ENCODE results near the gene FGFBP3. TPM values are rescaled to one million over a fixed set of nuclear protein-coding genes. Genes with fewer than 3 reads are reported as not detected.

Gene FGFBP3
- total RNA-seq, 4 donors from 2014 or later = 1.2 TPM; not detected in 2

DNA sequence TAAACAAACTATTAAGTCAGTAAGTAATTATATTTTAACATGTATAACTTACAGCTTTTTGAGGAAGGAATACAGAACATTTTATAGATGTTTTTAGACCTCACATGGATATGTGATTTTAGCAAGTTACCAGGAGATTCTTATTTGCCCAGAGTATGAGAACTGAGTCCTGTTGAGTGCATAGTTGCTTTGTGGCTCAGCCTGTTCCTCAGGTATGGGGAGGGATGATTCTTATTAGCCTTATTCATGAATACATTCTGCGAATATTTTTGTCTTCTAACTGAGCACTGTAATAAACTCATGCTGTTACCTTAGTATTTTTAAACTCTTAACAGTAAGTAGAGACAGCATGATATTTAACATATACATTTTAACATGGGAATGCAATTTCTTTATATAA, 32.1 kb upstream of the FGFBP3 start:
- Histone ChIP-seq H3K9me3 (no peaks in the 10 kb centered on the region), H3K4me3 (no peak overlapping the region), H3K4me1 (no peaks in the 10 kb centered on the region), H3K36me3 (no peaks in the 10 kb centered on the region), H3K27me3 (no peaks in the 10 kb centered on the region), H3K27ac (no peak overlapping the region)
- intact Hi-C loops (cut with DNase I; ENCODE audit: low total_unique reads) = no loop called here
- DNase-seq = no peak
- no peak for TF ChIP-seq POLR2A (IDR thresholded peaks at IDR 0.05)
- no peak for TF ChIP-seq CTCF (IDR thresholded peaks at IDR 0.05)

- no peaks in the 10 kb centered on the region for H3K27me3 ChIP-seq
- H3K4me3 ChIP-seq = no peak overlapping the region
- intact Hi-C loops (cut with DNase I; ENCODE audit: low total_unique reads) = no loop called here
- H3K36me3 ChIP-seq = no peaks in the 10 kb centered on the region
- TF ChIP-seq CTCF (IDR thresholded peaks at IDR 0.05) (no peak), POLR2A (IDR thresholded peaks at IDR 0.05) (no peak)
- H3K4me1 ChIP-seq = no peaks in the 10 kb centered on the region
- no peak overlapping the region for H3K27ac ChIP-seq
- H3K9me3 ChIP-seq = no peaks in the 10 kb centered on the region
- no peak for DNase-seq
Measured at GRCh38 chr10:91939653-91940052, 30.4 kb upstream of the FGFBP3 start.

- Histone ChIP-seq H3K27ac (no peak overlapping the region), H3K27me3 (no peaks in the 10 kb centered on the region), H3K4me1 (no peaks in the 10 kb centered on the region), H3K9me3 (no peaks in the 10 kb centered on the region), H3K36me3 (no peaks in the 10 kb centered on the region), H3K4me3 (no peak overlapping the region)
- TF ChIP-seq POLR2A (IDR thresholded peaks at IDR 0.05) = no peak
- no peak for TF ChIP-seq CTCF (IDR thresholded peaks at IDR 0.05)
- intact Hi-C loops (cut with DNase I; ENCODE audit: low total_unique reads) = no loop called here
- no peak for DNase-seq
Measured at GRCh38 chr10:91935886-91936285, 26.6 kb upstream of the FGFBP3 start.

GRCh38 chr10:91932737-91933136, 23.5 kb upstream of the FGFBP3 start:
- TF ChIP-seq CTCF (IDR thresholded peaks at IDR 0.05) = no peak
- no peak for TF ChIP-seq POLR2A (IDR thresholded peaks at IDR 0.05)
- H3K9me3 ChIP-seq = no peaks in the 10 kb centered on the region
- peaks cover 0 to 3% of the 10 kb centered on the region in 2 donors for H3K4me1 ChIP-seq
- no peaks in the 10 kb centered on the region for H3K27me3 ChIP-seq
- no peaks in the 10 kb centered on the region for H3K36me3 ChIP-seq
- no peak overlapping the region for H3K27ac ChIP-seq
- H3K4me3 ChIP-seq = no peak overlapping the region
- DNase-seq = no peak
- intact Hi-C loops (cut with DNase I; ENCODE audit: low total_unique reads) = no loop called here

DNA sequence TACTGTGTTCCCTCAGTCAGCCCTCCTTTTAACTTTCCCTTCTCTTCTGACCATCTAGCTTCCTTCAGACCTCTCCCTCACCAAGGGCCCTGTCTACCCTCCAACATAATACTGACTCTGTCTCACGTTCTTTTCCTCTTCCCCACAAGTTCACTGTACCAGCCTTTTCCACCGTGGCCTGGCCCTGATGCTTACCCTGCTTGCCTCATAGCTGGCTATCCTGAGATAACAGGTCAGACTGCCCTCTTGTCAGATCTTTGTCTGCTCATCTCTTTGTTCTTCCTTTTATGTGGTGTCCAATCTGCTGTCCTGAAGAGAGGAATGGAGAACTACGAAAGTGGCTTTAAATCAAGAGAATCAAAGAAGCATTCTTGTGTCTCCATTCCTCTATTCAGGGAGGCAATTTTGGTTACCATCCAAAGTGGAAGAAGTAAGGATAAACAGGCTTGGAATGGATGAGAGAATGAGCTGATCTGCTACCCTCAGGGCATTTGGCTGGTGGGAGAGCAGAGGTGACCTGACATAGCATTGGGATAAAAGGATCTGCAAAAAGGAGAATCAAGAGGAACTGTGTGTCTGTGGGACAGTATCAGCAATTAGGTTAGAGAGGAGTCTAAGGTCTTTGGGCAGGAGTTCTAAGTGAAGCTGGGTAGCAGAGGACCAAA, 22.4 kb upstream of the FGFBP3 start:
- Histone ChIP-seq H3K9me3 (no peaks in the 10 kb centered on the region), H3K27ac (no peak overlapping the region), H3K4me3 (no peak overlapping the region), H3K36me3 (no peaks in the 10 kb centered on the region), H3K27me3 (no peaks in the 10 kb centered on the region), H3K4me1 (peaks cover 0 to 3% of the 10 kb centered on the region in 2 donors)
- no peak for DNase-seq
- TF ChIP-seq POLR2A (IDR thresholded peaks at IDR 0.05) = no peak
- intact Hi-C loops (cut with DNase I; ENCODE audit: low total_unique reads) = no loop called here

- DNase-seq = no peak
- no peaks in the 10 kb centered on the region for H3K36me3 ChIP-seq
- no peaks in the 10 kb centered on the region for H3K27me3 ChIP-seq
- no peak for TF ChIP-seq CTCF (IDR thresholded peaks at IDR 0.05)
- TF ChIP-seq POLR2A (IDR thresholded peaks at IDR 0.05) = no peak
- intact Hi-C loops (cut with DNase I; ENCODE audit: low total_unique reads) = no loop called here
- no peak overlapping the region for H3K4me3 ChIP-seq
- no peaks in the 10 kb centered on the region for H3K9me3 ChIP-seq
- peaks cover 0 to 3% of the 10 kb centered on the region in 2 donors for H3K4me1 ChIP-seq
- no peak overlapping the region for H3K27ac ChIP-seq
Measured at GRCh38 chr10:91930939-91931338, 21.7 kb upstream of the FGFBP3 start.
